Measurements from ENCODE around the gene APPBP2.

- no peak for TF ChIP-seq CTCF (IDR thresholded peaks at IDR 0.05; ENCODE audit: low read depth, low read length, poor library complexity, severe bottlenecking)
- no peak for TF ChIP-seq EZH2phosphoT487 (IDR thresholded peaks at IDR 0.05; ENCODE audit: borderline replicate concordance, low read length)
These were observed 103.8 kb downstream of the APPBP2 start, which contains the start of gene CHCT1 for GRCh38 chr17:60422162-60422665.
